NOMO-1 (cell line): Measurements from ENCODE around the gene NT5M.

Source experiments
- DNase-seq, 2 experiments: peaks; one replicate each; lab custom pipeline; 2025; ENCODE audit not compliant: unreplicated experiment in 2 of 2; lab: John Stamatoyannopoulos, UW

Gene NT5M

DNA sequence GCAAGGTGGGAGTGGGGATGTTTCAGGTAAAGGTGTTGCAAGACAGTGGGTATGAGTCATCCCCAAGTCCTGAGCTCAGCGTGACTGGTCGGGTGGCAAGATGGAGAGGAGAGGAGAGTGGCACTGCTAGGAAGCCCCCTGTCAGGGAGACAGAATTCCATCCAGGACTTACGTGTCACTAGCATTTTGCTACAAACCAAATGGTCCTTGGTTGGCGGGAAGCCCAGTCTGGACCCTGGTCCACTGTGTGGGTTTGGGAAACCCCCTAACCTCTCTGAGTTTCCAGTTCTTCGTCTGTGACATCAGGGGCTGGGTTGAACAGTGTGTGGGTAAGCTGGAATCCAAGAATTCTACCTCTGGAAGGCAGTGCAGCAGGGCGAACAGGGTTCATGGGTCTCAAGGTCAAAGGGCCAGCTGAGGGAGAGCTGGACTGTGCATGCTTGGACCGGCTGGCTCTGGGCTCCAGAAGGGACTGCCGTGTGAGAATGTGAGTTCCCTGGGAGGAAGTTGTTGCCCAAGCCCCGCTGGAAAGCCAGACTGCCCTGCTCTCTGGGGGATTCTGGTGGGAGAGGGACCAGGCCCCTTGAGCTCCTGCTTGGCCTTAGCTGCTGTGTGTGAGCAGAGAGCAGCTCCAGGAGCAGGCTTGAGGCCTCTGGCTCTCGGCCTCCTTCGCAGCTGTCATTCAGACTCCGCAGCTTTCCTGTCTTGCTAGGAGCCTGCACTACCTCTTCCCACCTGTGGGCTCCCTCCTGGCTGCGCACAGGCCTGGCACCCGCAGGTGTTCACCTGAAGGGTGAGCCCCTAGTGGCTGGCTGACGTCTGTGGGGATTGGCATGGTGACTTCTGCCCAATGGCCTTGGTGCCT is 84.6 kb downstream of the NT5M start:
- no peak for DNase-seq

DNA sequence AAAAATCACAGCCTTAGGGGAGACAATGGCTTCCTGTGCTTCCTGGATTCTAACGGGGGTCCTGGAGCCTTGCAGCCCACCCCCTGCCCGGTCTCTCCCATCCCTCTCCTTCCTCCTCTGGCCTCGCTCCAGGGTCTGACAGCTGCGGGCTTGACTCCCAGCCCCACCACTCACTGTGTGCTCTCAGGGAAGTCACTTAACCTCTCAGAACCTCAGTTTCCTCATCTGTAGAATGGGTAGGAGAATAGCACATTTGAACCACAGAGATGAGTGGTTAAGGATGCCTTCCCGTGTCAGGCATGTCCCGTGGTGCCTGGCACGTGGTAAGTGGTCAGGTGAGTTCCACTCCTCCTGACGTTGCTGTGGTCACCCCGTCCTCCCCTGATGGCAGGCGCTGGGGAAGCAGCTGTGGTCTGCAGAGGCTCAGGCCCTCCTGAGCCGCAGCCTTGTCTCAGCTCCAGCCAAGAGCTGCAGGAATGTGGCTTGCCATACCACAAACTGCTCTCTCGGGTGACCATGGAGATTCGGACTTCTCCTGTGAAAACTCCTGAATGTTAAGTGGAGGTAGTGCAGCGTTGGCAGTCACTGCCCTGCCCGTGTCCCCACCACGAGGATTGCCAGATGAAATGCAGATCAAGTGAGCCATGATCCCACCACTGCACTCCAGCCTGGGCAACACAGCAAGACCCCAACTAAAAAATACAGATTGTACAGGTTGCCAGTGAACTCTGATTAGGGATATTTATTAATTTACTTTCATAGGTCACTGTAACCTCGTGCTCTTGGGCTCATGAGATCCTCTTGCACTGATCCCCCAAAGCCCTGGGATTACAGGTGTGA is 85.7 kb downstream of the NT5M start:
- DNase-seq: no peak

DNA sequence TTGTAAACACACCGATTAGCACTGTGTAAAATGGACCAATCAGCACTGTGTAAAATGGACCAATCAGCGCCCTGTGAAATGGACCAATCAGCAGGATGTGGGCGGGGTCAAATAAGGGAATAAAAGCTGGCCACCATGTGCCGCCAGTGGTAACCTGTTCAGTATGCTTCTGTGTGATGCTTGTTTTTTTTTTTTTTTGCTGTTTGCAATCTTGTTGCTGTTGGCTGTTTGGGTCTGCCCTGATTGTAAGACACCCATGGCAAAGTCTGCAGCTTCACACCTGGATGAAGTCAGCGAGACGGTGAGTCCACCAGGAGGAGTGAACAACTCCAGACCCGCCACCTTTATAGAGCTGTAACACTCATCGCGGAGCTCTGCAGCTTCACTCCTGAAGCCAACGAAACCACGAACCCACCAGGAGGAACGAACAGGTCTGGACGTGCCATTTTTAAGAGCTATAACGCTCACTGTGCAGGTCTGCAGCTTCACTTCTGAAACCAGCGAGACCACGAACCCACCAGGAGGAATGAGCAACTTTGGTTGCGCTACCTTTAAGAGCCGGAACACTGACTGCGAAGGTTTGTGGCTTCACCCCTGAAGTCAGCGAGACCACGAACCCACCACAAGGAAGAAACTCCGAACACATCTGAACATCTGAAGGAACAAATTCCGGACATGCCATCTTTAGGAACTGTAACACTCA is 88.6 kb downstream of the NT5M start:
- DNase-seq: peak in 1 of 2 experiments; percentile 15

DNA sequence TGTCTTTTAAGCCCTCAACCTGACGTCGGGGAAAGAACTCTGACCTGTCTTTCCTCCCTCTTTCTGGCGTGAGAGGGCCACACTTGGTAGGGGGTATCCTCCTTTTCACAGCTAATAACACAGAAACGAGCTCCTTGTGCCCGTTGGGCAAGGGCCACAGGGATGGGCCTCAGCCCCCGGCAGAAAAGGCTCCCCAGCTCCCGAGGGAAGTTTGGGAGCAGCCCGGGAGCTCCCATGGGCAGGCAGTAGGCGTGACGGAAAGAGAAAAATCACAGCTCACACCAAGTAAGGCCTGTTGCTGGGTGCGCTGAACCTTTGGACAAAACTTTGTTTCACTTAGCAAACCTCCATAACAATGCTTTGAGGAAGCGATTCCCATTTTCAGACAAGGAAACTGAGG is 90.8 kb downstream of the NT5M start:
- DNase-seq: no peak

DNA sequence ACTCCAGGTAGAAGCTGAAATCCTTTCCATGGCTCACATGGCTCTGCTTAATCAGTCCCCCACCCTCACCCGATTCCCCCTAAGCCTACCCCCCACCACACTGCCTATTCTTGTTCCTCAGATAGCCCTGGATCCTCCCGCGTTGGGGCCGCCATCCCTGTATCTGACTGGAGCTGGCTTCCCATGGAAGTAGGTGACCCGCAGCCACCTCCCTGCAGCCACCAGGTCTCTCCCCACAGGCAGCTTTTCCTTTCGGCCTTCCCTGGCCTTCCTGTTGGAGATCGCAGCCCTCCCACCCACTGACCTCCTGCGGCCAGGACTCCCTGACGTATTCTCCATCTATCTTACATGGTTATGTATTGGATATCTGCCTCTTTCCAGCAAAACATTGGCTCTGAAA is 91.3 kb downstream of the NT5M start:
- DNase-seq: no peak

DNA sequence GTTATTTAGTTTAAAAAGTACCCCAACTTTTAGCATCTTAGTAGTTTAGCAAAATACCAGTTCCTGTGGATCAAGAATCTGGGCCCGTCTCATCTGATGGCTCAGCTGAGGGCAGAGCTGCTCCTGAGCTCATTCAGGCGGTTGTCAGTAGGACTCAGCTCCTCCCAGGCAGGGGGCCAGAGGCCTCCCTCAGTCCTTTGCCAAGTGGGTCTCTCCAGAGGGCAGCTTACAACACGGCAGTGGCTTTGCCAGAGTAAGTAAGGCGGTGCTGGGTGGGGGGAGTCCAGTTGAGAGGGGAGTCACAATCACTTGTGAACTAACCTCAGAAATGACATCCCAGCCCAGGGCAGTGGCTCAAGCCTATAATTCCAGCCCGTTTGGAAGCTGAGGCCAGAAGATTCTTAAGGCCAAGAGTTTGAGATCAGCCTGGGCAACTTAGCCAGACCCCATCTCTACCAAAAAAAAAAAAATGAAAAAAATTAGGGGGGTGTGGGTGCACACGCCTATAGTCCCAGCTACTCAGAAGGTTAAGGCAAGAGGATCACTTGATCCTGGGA is 92.2 kb downstream of the NT5M start:
- DNase-seq: no peak

DNA sequence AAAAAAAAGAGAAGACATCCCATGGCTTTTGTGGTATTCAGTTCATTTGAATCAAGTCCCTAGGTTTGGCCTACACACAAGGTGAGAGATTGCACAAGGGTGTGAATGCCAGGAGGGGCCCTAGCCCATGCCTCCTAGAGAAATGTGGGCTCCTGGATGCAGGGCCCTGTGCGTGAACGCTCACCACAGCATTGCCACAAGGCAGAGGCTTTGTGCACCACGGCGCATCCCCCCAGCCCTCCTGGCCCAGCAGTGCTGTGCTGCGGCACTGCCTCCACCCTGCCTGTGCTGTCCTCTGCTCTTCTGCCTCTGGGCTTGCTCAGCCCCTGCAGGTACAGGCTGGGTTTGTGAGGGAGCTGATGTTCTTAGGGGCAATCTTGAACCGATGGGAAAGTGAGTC is 92.7 kb downstream of the NT5M start:
- DNase-seq: no peak
